ENCODE measurements around the gene EBNA1BP2.

DNA sequence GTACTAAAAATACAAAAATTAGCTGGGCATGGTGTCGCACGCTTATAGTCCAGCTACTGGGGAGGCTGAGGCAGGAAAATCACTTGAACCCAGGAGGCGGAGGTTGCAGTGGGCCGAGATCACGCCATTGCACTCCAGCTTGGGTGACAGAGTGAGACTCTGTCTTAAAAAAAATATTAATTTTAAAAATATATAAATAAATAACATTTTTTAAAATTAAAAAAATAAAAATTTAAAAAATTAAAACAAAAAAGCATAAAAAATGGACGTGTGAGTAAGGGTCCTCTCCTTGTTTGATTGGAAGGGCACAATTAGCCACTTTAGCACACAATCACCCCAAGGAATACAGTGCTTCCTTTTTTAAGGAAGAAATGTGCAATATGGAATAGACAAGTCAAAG is 18.6 kb downstream of the EBNA1BP2 start:
- TF ChIP-seq CTCF (IDR thresholded peaks at IDR 0.05) (no peak), ZFX (IDR thresholded peaks at IDR 0.05; ENCODE audit: borderline replicate concordance) (no peak)
